ENCODE measurements around the gene FLOT2. TPM values are rescaled to one million over a fixed set of nuclear protein-coding genes. Genes with fewer than 3 reads are reported as not detected.

The FLOT2 gene
- total and polyA plus RNA-seq, 10 of the 15 experiments (the other 5 are each of a cell fraction or from before 2014, with no cell fraction given), result 56.8 to 302 (median 149) TPM

GRCh38 chr17:28879886-28880571, 17.5 kb downstream of the FLOT2 start:
- RAD21 ChIA-PET (ENCODE audit: unreplicated experiment), result interaction anchor here (0.8 to 3.0 kb wide), 7 partner anchors 8 to 153 kb away, joined by 3 to 22 read pairs (median 4); partner anchors contain the start of gene FLOT2
- H3K4me3 ChIP-seq, result no peak overlapping the region
- no peaks in the 10 kb centered on the region for H3K9me3 ChIP-seq (replicated peaks; ENCODE audit: control insufficient read depth, insufficient read depth, low read length)
- intact Hi-C loops (cut with micrococcal nuclease; ENCODE audit: unreplicated experiment) (no loop called here), in situ Hi-C loops (cut with MboI) (loop anchor here (25.0 kb wide), 1 partner anchor 1393 kb away; no protein-coding TSS in a partner anchor)
- POLR2A ChIA-PET, result interaction anchor here (1.6 kb wide), 1 partner anchor 8 kb away, joined by 7 read pairs; no protein-coding TSS in a partner anchor
- H3K79me2 ChIP-seq (ENCODE audit: control insufficient read depth, insufficient read depth, low read length), result no peaks in the 10 kb centered on the region
- ATAC-seq, result no peak
- CTCF ChIA-PET, result interaction anchor here (0.8 to 2.3 kb wide), 7 partner anchors 8 to 153 kb away, joined by 3 to 44 read pairs (median 4); partner anchors contain the start of gene TLCD1
- H2AFZ ChIP-seq (ENCODE audit: control insufficient read depth, low read depth, low read length), result no peak overlapping the region
- no peak overlapping the region for H3K9ac ChIP-seq (ENCODE audit: control insufficient read depth, insufficient read depth, low read length)
- no peak for FAIRE-seq
- no peak overlapping the region for H3K4me2 ChIP-seq (ENCODE audit: control insufficient read depth, insufficient read depth)
- SMC1A ChIA-PET (ENCODE audit: uncharacterized antibody, unreplicated experiment), result interaction anchor here (0.6 to 2.8 kb wide), 4 partner anchors 8 to 116 kb away, joined by 3 to 19 read pairs (median 4); no protein-coding TSS in a partner anchor
- H3K36me3 ChIP-seq (ENCODE audit: control insufficient read depth in 2 of 2, insufficient read depth in 2 of 2, low read length in 1 of 2), result peaks cover 9 to 30% of the 10 kb centered on the region in 2 experiments; a peak in 3 of 4 replicates
- H3K27ac ChIP-seq (ENCODE audit: control insufficient read depth, insufficient read depth), result no peak overlapping the region
- 64% methylated on average over 9 of the region's 9 CpGs for WGBS (ENCODE audit: insufficient coverage, insufficient replicate concordance, low lambda C conversion rate, missing lambda C conversion rate)
- H3K4me1 ChIP-seq (ENCODE audit: control insufficient read depth, insufficient read depth, low read length), result no peaks in the 10 kb centered on the region; the same call in 1 of the 2 replicates
- DNase-seq (ENCODE audit: low read depth, low spot score), result no peak
- no peaks in the 10 kb centered on the region for H4K20me1 ChIP-seq (ENCODE audit: control insufficient read depth, insufficient read depth)
- no peaks in the 10 kb centered on the region for H3K27me3 ChIP-seq (replicated peaks in 1 of 2; ENCODE audit: control insufficient read depth in 2 of 2, insufficient read depth in 2 of 2, low read length in 1 of 2)
- BruUV-seq (replicated peaks), result no TSS peak
- TF ChIP-seq BCL3 (IDR thresholded peaks at IDR 0.05; ENCODE audit: borderline replicate concordance, insufficient read depth, low read depth, low read length, poor library complexity, severe bottlenecking), result no peak
- no peak for TF ChIP-seq HDAC6 (IDR thresholded peaks at IDR 0.05; ENCODE audit: unreplicated experiment)
- no peak for TF ChIP-seq IRF3 (IDR thresholded peaks at IDR 0.05)
- TF ChIP-seq KAT2A (conservative IDR thresholded peaks at IDR 0.05; ENCODE audit: control insufficient read depth, low read depth, low read length), result no peak
- no peak for TF ChIP-seq GATAD2B (conservative IDR thresholded peaks at IDR 0.05; ENCODE audit: low read depth)
- no peak for TF ChIP-seq ZBTB4 (CRISPR knock-in tag; IDR thresholded peaks at IDR 0.05)
- no peak for TF ChIP-seq HDGF (IDR thresholded peaks at IDR 0.05)
- no peak for TF ChIP-seq NRF1 (conservative IDR thresholded peaks at IDR 0.05; ENCODE audit: low read depth, low read length)
- no peak for TF ChIP-seq RCOR1 (conservative IDR thresholded peaks at IDR 0.05; ENCODE audit: low read depth, low read length)
- TF ChIP-seq REST (IDR thresholded peaks at IDR 0.05; ENCODE audit: low read depth, low read length), result no peak

Data from GM12878 (cell line).